H1 (cell line): Measurements from ENCODE around the gene ATP6V0A1.

Source experiments
- ATF3 ChIP-seq: IDR thresholded peaks from 2 replicates; pipeline ENCODE4 v1.6.1; 2011; ENCODE audit warnings: low read depth, mild to moderate bottlenecking, low read length; ENCODE audit not compliant: insufficient read depth
- BRCA1 ChIP-seq: IDR thresholded peaks from 2 replicates; pipeline ENCODE4 v1.6.1; 2012; ENCODE audit warnings: low read depth, low read length, improper control_type of control experiment
- CTCF ChIP-seq, 3 experiments: IDR thresholded peaks; 1 replicate in 2 of 3; 2 replicates in 1 of 3; pipeline versions ENCODE4 v1.5.1 to v1.6.1; 2011; ENCODE audit warnings: low read length in 3 of 3, mild to moderate bottlenecking in 3 of 3, inconsistent platforms in 2 of 3, low read depth in 1 of 3, moderate library complexity in 1 of 3; ENCODE audit not compliant: insufficient read depth in 1 of 3; ENCODE audit errors: control extremely low read depth in 1 of 3
- EP300 ChIP-seq, 2 experiments: IDR thresholded peaks; 1 replicate in 1 of 2; 2 replicates in 1 of 2; pipeline ENCODE4 v1.6.1; 2011 to 2012; ENCODE audit warnings: low read depth in 2 of 2, low read length in 2 of 2, mild to moderate bottlenecking in 2 of 2, borderline replicate concordance in 1 of 2, inconsistent platforms in 1 of 2, moderate library complexity in 1 of 2
- EZH2 ChIP-seq: fragments of 200-600 bp; sonication (generic); IDR thresholded peaks from 2 replicates; pipeline ENCODE4 v1.7.1; 2012; ENCODE audit warnings: low read depth, mild to moderate bottlenecking, moderate library complexity, low read length, inconsistent platforms; ENCODE audit not compliant: severe bottlenecking
- FOSL1 ChIP-seq: IDR thresholded peaks from 2 replicates; pipeline ENCODE4 v1.6.1; 2011; ENCODE audit warnings: mild to moderate bottlenecking, low read depth, low read length, moderate library complexity; ENCODE audit not compliant: insufficient read depth
- JUND ChIP-seq: IDR thresholded peaks from 2 replicates; pipeline ENCODE4 v1.6.1; 2011; ENCODE audit warnings: mild to moderate bottlenecking, improper control_type of control experiment, low read length
- MAFK ChIP-seq: IDR thresholded peaks from 2 replicates; pipeline ENCODE4 v1.6.1; 2012; ENCODE audit warnings: low read depth, mild to moderate bottlenecking, improper control_type of control experiment, low read length
- POLR2A ChIP-seq, 2 experiments: IDR thresholded peaks; 1 replicate in 1 of 2; 2 replicates in 1 of 2; pipeline ENCODE4 v1.6.1; 2011; ENCODE audit warnings: low read depth in 2 of 2, low read length in 2 of 2, mild to moderate bottlenecking in 2 of 2; ENCODE audit errors: control extremely low read depth in 1 of 2
- POLR2AphosphoS5 ChIP-seq: IDR thresholded peaks from 2 replicates; pipeline ENCODE4 v1.6.1; 2011; ENCODE audit warnings: low read depth, low read length
- RAD21 ChIP-seq, 2 experiments: IDR thresholded peaks in 1 of 2; conservative IDR thresholded peaks in 1 of 2; 2 replicates each; pipeline ENCODE4 v1.6.1; 2011; ENCODE audit warnings: low read depth in 2 of 2, low read length in 2 of 2, improper control_type of control experiment in 1 of 2, inconsistent platforms in 1 of 2, mild to moderate bottlenecking in 1 of 2, moderate library complexity in 1 of 2
- SAP30 ChIP-seq: fragments of 300-600 bp; sonication (generic); IDR thresholded peaks from 2 replicates; pipeline ENCODE4 v1.7.1; 2012; ENCODE audit warnings: low read length, moderate library complexity, mild to moderate bottlenecking, inconsistent platforms; ENCODE audit not compliant: insufficient read depth, insufficient replicate concordance
- SIN3A ChIP-seq, 2 experiments: IDR thresholded peaks in 1 of 2; conservative IDR thresholded peaks in 1 of 2; 2 replicates each; pipeline ENCODE4 v1.6.1; 2011 to 2012; ENCODE audit warnings: low read length in 2 of 2, improper control_type of control experiment in 1 of 2, low read depth in 1 of 2, mild to moderate bottlenecking in 1 of 2
- TF ChIP-seq, protein P1 (sequence below): IDR thresholded peaks from 2 replicates; pipeline ENCODE4 v1.6.1; 2011; ENCODE audit warnings: low read length, improper control_type of control experiment

- no peak for TF ChIP-seq CTCF (IDR thresholded peaks at IDR 0.05; ENCODE audit: control extremely low read depth in 1 of 3, insufficient read depth in 1 of 3, low read depth in 1 of 3, low read length in 3 of 3)
- no peak for TF ChIP-seq RAD21 (IDR thresholded peaks at IDR 0.05 in 1 of 2, conservative IDR thresholded peaks at IDR 0.05 in 1 of 2; ENCODE audit: low read depth in 2 of 2, low read length in 2 of 2)
- no peak for TF ChIP-seq FOSL1
- TF ChIP-seq EZH2 = no peak
- no peak for TF ChIP-seq ATF3
- TF ChIP-seq POLR2AphosphoS5 = no peak
- TF ChIP-seq, protein P1, sequence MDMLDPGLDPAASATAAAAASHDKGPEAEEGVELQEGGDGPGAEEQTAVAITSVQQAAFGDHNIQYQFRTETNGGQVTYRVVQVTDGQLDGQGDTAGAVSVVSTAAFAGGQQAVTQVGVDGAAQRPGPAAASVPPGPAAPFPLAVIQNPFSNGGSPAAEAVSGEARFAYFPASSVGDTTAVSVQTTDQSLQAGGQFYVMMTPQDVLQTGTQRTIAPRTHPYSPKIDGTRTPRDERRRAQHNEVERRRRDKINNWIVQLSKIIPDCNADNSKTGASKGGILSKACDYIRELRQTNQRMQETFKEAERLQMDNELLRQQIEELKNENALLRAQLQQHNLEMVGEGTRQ = no peak
- TF ChIP-seq POLR2A (IDR thresholded peaks at IDR 0.05; ENCODE audit: control extremely low read depth in 1 of 2, low read depth in 2 of 2, low read length in 2 of 2) = no peak
- TF ChIP-seq SIN3A (conservative IDR thresholded peaks at IDR 0.05 in 1 of 2, IDR thresholded peaks at IDR 0.05 in 1 of 2; ENCODE audit: low read depth in 1 of 2, low read length in 2 of 2) = no peak
- no peak for TF ChIP-seq MAFK
- TF ChIP-seq EP300 (IDR thresholded peaks at IDR 0.05; ENCODE audit: borderline replicate concordance in 1 of 2, low read depth in 2 of 2, low read length in 2 of 2) = no peak
- TF ChIP-seq SAP30 = no peak
- no peak for TF ChIP-seq BRCA1
- no peak for TF ChIP-seq JUND
Observed at GRCh38 chr17:42521036-42521435, 62.4 kb downstream of the ATP6V0A1 start.
